Measurements from ENCODE around the gene CYP2D6.
"Not testable (repeated sequence)": the region's sequence is repeated elsewhere in the genome, so short reads cannot be mapped to it uniquely, and the experiment has no call there.

Gene CYP2D6

DNA sequence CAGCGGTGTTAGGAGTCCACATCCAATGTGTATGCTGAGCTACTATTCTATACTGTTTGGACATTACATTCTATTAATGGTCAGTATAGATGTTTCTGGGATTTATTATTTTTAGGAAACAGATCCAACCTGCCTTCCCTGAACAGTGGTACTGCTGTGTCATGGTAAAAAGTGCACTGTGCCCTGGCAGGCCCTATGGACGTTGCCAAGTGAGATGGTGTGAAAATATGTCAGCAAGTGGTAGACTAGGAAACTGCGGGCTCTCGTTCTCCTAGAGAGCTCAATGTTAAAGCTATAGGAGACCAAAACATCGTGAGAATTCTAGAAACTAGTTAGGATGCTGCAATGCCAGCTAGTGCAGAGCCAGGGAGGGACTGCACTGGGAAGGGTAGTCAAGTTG, 26.0 kb upstream of the CYP2D6 start:
- no peak for DNase-seq

DNA sequence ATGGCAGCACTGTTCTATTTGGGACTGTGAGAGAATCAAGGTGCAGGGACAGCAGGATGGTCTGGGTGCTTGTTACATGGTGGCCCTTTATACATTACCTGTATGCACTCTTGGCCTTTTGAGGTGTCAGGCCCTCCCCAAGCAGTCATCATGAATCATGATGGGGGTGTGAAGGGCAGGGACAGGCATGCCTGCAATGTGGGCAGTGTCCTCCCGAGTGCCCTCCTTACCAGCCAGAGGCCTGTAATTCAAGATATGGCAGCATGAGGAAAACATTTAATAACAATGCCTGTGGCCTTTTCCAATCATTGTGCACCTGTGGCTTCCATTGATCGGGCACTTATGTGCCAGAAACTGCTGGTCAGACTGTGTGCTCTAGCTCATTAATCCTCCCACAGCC, 25.5 kb upstream of the CYP2D6 start:
- DNase-seq = no peak

DNA sequence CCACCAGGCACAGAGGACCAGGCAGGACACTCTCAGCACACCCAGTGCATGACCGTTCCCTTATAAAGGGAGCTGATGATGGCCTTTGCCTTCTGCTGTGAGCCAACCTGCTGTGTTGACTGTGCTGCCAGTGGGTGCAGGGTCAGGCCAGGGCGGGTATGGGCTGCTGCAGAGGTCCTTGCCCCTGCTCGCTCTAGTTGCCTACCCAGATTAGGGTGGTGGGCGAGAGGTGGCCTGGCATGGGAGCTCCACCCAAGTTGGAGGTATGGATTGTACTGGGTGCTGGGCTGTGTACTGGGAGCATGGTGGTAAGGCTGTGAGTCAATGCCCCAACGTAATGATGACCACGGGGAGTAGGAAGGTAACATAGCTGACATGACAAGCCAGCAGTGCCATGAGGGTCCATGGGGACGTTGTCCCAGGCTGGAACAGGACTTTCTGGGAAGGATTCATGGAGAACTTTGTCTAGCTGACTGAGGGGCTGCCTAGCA, 24.5 kb upstream of the CYP2D6 start:
- no peak for DNase-seq

DNA sequence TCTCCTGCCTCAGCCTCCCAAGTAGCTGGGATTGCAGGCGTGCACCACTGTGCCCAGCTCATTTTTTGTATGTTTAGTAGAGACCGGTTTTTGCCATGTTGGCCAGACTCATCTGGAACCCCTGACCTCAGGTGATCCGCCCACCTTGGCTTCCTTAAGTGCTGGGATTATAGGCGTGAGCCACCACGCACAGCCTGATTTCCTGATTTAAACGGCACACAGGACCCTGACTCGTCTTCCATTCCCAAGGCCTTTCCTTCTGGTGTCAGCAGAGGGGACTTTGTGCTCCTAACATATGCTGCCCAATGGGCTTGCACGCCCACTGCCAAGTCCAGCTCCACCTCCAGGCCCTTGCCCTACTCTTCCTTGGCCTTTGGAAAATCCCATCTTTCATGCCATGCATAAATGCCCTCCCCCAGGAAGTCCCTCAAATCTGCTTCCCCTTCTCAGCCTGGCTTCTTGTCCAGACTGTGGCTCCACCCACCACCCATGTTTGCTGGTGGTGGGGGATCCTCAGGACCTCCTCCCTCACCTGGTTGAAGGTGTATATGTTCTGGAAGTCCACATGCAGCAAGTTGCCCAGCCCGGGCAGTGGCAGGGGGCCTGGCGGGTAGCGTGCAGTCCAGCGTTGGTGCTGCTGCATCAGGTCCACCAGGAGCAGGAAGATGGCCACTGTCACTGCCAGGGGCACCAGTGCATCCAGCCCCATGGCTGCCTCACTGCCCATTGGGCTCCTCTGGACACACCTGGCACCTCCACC, 23.9 kb upstream of the CYP2D6 start:
- DNase-seq = no peak

DNA sequence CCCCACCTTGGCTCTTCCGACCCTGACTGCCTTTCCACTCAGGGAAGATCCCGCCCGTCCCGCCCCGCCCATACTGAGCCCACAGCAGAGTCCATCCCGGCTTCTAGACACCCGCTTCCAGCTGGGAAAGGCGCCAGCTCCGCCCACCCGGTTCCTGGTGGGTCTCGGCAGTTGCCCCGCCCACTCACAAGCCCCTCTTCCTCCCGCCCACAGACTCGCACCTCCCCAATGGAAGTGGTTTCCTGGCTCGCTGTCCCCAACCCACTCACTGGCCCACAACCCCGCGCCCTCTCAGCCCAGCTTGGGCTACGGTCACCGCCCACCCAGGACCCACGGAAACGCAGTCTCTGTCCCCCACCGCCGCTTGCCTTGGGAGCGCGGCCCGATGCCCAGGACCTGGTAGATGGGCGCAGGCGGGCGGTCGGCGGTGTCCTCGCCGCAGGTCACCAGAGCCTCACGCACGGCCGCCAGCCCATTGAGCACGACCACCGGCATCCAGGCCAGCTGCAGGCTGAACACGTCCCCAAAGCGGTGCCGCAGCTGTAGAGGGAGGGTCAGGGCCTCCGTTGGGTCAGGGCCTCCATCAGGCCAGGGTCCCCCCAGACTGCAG, 22.2 kb upstream of the CYP2D6 start:
- DNase-seq = no peak

DNA sequence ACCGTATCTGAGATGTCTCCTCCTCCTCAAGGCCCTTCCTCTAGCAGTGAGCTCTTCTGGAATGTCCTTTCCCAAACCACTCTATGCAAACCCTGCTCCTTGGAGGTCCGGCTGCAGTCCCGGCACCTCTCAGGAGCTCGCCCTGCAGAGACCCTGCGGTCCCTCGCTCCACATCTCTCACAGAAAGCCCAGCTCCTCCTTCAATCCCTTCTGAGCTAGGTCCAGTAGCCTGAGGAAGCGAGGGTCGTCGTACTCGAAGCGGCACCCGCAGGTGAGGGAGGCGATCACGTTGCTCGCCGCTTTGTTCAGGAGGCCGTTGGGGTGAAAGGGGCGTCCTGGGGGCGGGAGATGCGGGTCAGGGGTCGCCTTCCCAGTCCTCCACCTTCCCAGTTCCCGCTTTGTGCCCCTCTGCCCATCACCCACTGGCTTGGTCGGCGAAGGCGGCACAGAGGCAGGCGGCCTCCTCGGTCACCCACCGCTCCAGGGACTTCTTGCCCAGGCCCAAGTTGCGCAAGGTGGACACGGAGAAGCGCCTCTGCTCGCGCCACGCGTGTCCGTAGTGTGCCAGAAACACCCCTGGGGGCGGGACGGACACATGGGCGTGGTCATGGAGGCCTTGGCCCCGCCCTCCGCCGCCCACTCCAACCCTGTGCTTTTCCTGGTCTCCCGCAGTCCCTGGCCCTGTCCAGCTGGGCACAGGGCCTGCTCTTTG, 21.5 kb upstream of the CYP2D6 start:
- DNase-seq = no peak

DNA sequence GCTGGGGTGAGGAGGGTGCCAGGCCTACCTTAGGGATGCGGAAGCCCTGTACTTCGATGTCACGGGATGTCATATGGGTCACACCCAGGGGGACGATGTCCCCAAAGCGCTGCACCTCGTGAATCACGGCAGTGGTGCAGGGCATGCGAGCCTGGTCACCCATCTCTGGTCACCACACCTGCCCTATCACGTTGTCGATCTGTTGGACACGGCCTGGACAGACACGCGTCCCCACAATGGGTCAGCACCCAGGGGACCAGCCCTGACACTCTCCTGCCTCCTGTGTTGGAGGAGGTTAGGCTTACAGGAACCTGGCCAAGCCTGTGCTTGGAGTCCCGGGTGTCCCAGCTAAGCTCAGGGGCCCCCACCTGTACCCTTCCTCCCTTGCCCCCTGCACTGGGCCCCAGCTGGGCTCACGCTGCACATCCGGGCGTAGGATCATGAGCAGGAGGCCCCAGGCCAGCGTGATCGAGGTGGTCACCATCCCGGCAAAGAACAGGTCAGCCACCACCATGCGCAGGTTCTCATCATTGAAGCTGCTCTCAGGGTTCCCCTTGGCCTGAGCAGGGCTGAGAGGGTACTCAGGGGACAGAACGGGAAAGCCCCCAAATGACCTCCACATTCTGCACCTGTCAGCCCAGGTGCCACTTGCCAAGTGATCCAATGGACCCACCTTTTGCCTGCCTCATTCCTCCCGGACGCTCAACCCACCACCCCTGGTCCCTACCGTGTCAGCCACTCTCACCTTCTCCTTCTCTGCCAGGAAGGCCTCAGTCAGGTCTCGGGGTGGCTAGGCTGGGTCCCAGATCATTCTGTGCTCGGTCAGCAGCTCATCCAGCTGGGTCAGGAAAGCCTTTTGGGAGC, 20.3 kb upstream of the CYP2D6 start:
- DNase-seq = no peak

DNA sequence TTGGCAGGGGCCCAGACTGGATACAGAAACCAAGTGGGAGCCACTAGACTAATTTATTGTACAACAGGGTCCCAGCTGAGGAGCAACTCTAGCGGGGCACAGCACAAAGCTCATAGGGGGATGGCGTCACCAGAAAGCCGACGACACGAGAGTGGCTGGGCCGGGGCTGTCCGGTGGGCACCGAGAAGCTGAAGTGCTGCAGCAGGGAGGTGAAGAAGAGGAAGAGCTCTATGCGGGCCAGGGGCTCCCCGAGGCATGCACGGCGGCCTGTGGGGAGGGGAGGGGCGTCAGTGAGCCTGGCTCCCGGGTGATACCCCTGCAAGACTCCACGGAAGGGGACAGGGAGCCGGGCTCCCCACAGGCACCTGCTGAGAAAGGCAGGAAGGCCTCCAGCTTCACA, 19.2 kb upstream of the CYP2D6 start:
- DNase-seq = not testable (repeated sequence)

DNA sequence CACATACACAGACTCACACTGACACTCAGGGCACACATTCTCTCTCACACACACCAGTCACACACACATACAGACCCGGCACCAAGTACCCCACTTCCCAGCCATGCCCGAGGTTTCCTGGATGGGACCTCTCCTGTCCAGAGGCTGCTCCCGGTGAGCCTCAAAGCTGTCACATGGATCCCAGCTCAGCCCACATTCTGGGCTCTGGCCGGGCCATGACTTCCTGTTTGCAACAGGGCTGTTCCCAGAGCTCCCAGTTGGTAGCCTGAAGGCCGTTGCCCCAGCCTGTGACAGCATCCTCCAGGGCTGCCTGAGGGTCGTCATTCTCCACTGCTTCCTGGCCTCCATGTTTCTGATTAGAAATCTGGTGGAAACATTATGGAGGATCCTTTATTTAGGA, 14.6 kb upstream of the CYP2D6 start:
- DNase-seq = no peak

DNA sequence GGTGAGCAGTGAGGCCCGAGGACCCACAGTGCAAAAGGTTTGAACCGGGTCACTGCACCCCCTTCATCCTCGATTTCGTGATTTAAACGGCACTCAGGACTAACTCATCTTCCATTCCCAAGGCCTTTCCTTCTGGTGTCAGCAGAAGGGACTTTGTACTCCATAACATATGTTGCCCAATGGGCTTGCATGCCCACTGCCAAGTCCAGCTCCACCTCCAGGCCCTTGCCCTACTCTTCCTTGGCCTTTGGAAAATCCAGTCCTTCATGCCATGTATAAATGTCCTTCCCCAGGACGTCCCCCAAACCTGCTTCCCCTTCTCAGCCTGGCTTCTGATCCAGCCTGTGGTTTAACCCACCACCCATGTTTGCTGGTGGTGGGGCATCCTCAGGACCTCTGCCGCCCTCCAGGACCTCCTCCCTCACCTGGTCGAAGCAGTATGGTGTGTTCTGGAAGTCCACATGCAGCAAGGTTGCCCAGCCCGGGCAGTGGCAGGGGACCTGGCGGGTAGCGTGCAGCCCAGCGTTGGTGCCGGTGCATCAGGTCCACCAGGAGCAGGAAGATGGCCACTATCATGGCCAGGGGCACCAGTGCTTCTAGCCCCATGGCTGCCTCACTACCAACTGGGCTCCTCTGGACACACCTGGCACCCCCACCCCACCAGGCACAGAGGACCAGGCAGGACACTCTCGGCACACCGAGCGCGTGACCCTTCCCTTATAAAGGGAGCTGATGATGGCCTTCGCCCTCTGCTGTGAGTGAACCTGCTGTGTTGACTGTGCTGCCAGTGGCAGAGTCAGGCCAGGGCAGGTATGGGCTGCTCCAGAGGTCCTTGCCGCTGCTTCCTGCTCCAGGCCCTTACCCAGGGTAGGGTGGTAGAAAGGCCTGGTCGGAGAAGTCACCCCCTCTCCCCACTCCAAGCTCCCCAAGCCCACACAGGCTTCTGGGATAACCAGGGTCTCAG, 13.5 kb upstream of the CYP2D6 start:
- DNase-seq = not testable (repeated sequence)

DNA sequence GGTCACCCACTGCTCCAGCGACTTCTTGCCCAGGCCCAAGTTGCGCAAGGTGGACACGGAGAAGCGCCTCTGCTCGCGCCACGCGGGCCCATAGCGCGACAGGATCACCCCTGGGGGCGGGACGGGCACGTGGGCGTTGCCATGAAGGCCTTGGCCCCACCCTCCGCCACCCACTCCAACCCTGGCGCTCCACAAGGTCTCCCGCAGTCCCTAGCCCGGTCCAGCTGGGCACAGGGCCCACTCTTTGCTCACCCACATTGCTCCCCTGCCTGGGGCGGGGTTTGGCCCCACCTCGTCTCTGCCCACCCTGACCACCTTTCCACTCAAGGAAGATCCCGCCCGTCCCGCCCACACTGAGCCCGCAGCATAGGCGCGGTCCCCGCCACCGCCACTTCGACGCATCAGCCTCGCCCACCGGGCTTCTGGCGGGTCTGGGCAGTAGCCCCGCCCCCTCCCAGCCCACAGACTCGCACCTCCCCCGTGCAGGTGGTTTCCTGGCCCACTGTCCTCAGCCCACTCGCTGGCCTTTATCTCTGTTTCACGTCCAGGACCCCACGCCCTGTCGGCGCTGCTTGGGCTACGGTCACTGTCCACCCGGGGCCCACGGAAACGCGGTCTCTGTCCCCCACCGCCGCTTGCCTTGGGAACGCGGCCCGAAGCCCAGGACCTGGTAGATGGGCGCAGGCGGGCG, 12.3 kb upstream of the CYP2D6 start:
- no peak for DNase-seq

DNA sequence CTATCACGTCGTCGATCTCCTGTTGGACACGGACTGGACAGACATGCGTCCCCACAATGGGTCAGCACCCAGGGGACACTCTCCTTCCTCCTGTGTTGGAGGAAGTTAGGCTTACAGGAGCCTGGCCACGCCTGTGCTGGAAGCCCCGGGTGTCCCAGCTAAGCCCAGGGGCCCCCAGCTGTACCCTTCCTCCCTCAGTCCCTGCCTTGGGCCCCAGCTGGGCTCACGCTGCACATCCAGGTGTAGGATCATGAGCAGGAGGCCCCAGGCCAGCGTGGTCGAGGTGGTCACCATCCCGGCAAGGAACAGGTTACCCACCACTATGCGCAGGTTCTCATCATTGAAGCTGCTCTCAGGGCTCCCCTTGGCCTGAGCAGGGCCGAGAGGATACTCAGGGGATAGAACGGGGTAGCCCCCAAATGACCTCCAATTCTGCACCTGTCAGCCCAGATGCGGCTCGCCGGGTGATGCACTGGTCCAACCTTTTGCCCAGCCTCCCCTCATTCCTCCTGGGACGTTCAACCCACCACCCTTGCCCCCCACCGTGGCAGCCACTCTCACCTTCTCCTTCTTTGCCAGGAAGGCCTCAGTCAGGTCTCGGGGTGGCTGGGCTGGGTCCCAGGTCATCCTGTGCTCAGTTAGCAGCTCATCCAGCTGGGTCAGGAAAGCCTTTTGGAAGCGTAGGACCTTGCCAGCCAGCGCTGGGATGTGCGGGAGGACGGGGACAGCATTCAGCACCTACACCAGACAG, 10.9 kb upstream of the CYP2D6 start:
- not testable (repeated sequence) for DNase-seq

DNA sequence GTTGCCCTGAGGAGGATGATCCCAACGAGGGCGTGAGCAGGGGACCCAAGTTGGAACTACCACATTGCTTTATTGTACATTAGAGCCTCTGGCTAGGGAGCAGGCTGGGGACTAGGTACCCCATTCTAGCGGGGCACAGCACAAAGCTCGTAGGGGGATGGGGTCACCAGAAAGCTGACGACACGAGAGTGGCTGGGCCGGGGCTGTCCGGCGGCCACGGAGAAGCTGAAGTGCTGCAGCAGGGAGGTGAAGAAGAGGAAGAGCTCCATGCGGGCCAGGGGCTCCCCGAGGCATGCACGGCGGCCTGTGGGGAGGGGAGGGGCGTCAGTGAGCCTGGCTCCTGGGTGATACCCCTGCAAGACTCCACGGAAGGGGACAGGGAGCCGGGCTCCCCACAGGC, 9.5 kb upstream of the CYP2D6 start:
- not testable (repeated sequence) for DNase-seq

DNA sequence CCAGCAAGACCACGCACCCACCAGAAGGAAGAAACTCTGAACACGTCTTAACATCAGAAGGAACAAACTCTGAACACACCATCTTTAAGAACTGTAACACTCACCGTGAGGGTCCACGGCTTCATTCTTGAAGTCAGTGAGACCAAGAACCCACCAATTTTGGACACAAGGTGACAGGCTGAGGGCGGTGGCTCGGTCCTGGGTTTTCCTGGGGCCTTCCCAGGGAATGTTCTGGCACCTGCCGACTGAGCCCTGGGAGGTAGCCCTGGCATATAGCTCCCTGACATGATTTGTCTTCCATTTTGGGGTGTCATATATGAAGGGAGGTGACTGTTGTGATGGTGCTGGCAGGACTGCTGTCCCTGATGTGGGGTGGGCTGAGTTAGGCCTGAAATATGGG, 8.9 kb upstream of the CYP2D6 start:
- DNase-seq = not testable (repeated sequence)

DNA sequence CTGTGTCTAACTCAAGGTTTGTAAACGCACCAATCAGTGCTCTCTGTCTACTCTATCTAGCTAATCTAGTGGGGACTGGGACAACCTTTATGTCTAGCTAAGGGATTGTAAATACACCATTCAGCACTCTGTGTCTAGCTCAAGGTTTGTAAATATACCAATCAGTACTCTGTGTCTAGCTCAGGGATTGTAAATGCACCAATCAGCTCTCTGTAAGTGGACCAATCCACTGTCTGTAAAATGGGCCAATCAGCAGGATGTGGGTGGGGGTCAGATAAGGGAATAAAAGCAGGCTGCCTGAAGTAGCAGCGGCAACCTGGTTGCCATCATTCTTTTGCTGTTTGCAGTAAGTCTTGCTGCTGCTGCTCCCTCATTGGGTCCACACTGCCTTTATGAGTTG, 8.4 kb upstream of the CYP2D6 start:
- DNase-seq = no peak

DNA sequence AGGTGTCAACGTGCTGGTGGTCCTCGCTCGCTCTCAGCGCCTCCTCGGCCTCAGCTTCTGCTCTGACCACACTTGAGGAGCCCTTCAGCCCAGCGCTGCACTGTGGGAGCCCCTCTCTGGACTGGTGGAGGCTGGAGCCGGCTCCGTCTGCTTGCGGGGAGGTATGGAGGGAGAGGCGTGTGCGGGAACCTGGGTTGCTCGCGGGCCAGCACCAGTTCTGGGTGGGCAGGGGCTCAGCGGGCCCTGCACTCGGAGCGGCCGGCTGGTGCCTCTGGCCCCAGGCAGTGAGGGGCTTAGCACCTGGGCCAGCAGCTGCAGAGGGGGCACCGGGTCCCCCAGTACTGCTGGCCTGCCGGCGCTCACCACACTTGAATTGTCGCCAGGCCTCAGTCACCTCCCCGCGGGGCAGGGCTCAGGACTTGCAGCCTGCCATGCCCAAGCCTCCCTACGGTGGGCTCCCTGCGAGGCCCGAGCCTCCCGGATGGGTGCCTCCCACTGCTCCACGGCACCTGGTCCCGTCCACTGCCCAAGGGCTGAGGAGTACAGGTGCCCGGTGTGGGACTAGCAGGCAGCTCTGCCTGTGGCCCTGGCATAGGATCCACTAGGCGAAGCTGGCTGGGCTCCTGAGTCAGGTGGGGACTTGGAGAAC, 7.6 kb upstream of the CYP2D6 start:
- DNase-seq = no peak

DNA sequence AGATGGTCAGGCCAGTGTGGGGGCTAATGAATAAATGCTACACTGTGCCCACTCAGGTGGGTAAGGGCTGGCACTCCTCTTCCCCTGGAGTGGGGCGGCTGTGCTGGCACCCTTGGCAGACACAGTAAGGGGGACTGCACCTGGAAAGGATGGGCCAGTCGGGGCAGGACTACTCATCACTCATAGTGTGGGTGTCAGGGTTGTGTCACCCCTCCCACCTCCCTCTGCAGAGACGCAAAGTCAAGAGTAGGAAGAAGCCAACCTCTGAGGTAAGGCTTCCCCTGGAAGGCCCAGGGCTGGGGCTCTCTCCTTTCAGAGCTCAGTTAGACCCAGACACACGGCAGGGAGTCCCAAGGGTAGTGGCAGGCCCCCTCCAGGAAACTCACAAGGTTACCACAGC, 5.1 kb upstream of the CYP2D6 start:
- DNase-seq = not testable (repeated sequence)

DNA sequence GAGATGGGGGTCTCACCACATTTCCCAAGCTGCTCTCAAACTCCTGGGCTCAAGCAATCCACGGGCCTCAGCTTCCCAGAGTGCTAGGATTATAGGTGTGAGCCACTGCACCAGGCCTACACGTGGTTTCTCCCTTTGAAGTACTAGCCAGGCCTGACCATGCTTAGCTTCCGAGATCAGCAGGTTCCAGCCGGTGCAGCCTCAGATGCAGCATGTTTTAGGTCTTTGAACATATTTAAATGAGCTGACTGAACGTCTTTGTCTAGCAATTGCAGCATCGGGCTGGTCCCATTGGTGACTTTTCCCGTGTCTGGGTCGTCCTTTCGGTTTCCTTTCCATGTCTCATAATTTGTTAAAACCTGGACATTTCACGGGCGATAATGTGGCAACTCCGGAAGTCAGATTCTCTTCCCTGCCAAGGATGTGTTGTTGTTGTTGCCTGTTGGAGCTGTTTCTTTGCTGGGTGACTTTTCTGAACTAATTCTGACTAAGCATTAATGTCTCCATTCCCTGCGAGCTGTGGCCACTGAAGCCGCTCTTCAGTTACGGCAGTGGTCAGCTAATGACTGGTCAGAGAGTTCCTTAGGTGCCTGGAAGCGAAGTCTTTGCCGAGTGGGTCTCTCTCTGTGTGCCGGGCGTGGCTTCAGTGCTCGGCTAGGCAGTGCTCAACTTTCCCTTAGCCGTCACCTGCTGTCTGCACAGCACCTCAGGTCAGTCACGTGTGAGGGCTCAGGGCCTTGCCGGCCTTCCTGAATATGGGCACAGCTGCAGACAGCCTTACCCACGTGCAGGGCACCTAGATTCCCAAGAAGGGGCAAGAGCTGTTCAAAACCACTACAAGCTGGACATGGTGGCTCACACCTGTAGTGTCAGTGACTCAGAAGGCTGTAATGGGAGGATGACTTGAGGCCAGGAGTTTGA, 3.8 kb upstream of the CYP2D6 start:
- no peak for DNase-seq

DNA sequence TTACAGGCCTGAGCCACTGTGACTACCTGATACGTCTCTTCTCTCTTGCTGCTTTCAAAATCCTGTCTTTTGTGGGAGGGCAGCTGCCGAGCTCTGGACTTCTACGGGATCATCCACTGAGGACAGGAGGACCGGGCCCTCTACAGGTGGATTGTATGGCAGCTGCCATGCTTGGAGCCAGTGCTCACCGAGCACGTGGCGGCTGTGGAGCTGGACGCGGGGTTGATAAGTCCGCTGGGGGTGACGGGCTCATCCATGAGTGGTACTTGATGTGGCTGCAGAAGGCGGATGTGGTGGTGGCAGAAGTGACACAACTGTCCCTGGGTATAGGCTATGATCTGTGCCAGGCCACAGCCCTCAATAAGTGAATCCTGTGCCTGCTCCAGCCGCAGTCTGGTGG, 1.8 kb upstream of the CYP2D6 start:
- no peak for DNase-seq

All from effector CD8-positive, alpha-beta T cell (primary cell).